CD14-positive monocyte (primary cell): ENCODE measurements around the gene PHF10. TPM values are rescaled to one million over a fixed set of nuclear protein-coding genes. Genes with fewer than 3 reads are reported as not detected.

Experiments
- DNase-seq, 3 donors: peaks; one replicate each; pipeline ENCODE4 v3.0.0-alpha.2; 2011 to 2022
- H2AFZ ChIP-seq: 2 replicates; pipeline ENCODE4 v1.6.0; 2012; ENCODE audit warnings: mild to moderate bottlenecking, low read depth, low read length, inconsistent platforms; ENCODE audit not compliant: insufficient read depth, poor library complexity, severe bottlenecking
- H3K27ac ChIP-seq, 2 donors: 1 replicate in 1 of 2; 2 replicates in 1 of 2; pipeline ENCODE4 v1.5.1; 2012 to 2013; ENCODE audit warnings: low read length in 2 of 2, control low read depth in 1 of 2, inconsistent platforms in 1 of 2, low read depth in 1 of 2, mild to moderate bottlenecking in 1 of 2
- H3K27me3 ChIP-seq, 2 donors: one replicate each; pipeline versions ENCODE4 v1.6.0 to v1.6.1; 2011 to 2013; ENCODE audit warnings: low read length in 2 of 2; ENCODE audit not compliant: control insufficient read depth in 2 of 2, insufficient read depth in 2 of 2
- H3K36me3 ChIP-seq, 2 donors: replicated peaks in 1 of 2; 1 replicate in 1 of 2; 2 replicates in 1 of 2; pipeline versions ENCODE4 v1.5.1 to v1.6.1; 2012 to 2013; ENCODE audit warnings: low read length in 2 of 2, control low read depth in 1 of 2, inconsistent platforms in 1 of 2, mild to moderate bottlenecking in 1 of 2; ENCODE audit not compliant: insufficient read depth in 2 of 2, control insufficient read depth in 1 of 2
- H3K4me1 ChIP-seq, 2 donors: 1 replicate in 1 of 2; 2 replicates in 1 of 2; pipeline versions ENCODE4 v1.5.1 to v1.6.1; 2012 to 2013; ENCODE audit warnings: low read length in 2 of 2, control low read depth in 1 of 2, inconsistent platforms in 1 of 2, mild to moderate bottlenecking in 1 of 2, moderate library complexity in 1 of 2; ENCODE audit not compliant: insufficient read depth in 2 of 2, control insufficient read depth in 1 of 2
- H3K4me2 ChIP-seq: replicated peaks from 2 replicates; pipeline ENCODE3; 2012; ENCODE audit warnings: low read length, moderate library complexity, mild to moderate bottlenecking; ENCODE audit not compliant: poor library complexity, severe bottlenecking; ENCODE audit errors: extremely low read depth
- H3K4me3 ChIP-seq, 3 experiments: fragments of 200-600 bp in 1 of 3; sonication (generic) in 1 of 3; replicated peaks in 1 of 3; 1 replicate in 2 of 3; 2 replicates in 1 of 3; pipeline ENCODE4 v1.5.1; 2011 to 2013; ENCODE audit warnings: low read length in 3 of 3, mild to moderate bottlenecking in 3 of 3, control low read depth in 2 of 3, low read depth in 2 of 3, inconsistent platforms in 1 of 3, moderate library complexity in 1 of 3
- H3K79me2 ChIP-seq: 2 replicates; pipeline ENCODE4 v1.6.0; 2012; ENCODE audit warnings: mild to moderate bottlenecking, control low read depth, inconsistent platforms, low read length, moderate library complexity; ENCODE audit not compliant: insufficient read depth
- H3K9ac ChIP-seq: 2 replicates; pipeline ENCODE4 v1.6.0; 2017; ENCODE audit warnings: low read length, mild to moderate bottlenecking; ENCODE audit not compliant: insufficient read depth, poor library complexity, severe bottlenecking
- H3K9me3 ChIP-seq, 2 donors: replicated peaks in 1 of 2; 1 replicate in 1 of 2; 2 replicates in 1 of 2; pipeline versions ENCODE4 v1.5.1 to v1.6.1; 2012 to 2013; ENCODE audit warnings: low read length in 2 of 2, control low read depth in 1 of 2; ENCODE audit not compliant: control insufficient read depth in 1 of 2, insufficient read depth in 1 of 2
- H4K20me1 ChIP-seq: 2 replicates; pipeline ENCODE4 v1.6.0; 2012; ENCODE audit warnings: mild to moderate bottlenecking, low read length, control low read depth, moderate library complexity; ENCODE audit not compliant: insufficient read depth
- H3K27ac Mint-ChIP-seq, 7 donors: one replicate each; pipeline ENCODE4 v1.8.0; 2020; ENCODE audit warnings: mild to moderate bottlenecking in 7 of 7, mixed read lengths in 7 of 7, moderate library complexity in 6 of 7, inconsistent platforms in 2 of 7
- H3K27me3 Mint-ChIP-seq, 3 donors: one replicate each; pipeline ENCODE4 v1.8.0; 2021 to 2022; ENCODE audit warnings: low read depth in 3 of 3, mild to moderate bottlenecking in 3 of 3, mixed read lengths in 3 of 3, moderate library complexity in 3 of 3, inconsistent platforms in 1 of 3
- H3K36me3 Mint-ChIP-seq, 2 donors: one replicate each; pipeline ENCODE4 v1.8.0; 2020; ENCODE audit warnings: mixed read lengths in 2 of 2, inconsistent platforms in 1 of 2, mild to moderate bottlenecking in 1 of 2
- H3K4me1 Mint-ChIP-seq: one replicate; pipeline ENCODE4 v1.8.0; 2020; ENCODE audit warnings: mild to moderate bottlenecking, mixed read lengths
- H3K4me3 Mint-ChIP-seq, 2 donors: one replicate each; pipeline ENCODE4 v1.8.0; 2020; ENCODE audit warnings: mild to moderate bottlenecking in 2 of 2, mixed read lengths in 2 of 2, moderate library complexity in 1 of 2
- H3K9me3 Mint-ChIP-seq, 7 donors: one replicate each; pipeline ENCODE4 v1.8.0; 2020 to 2022; ENCODE audit warnings: mixed read lengths in 7 of 7, mild to moderate bottlenecking in 6 of 7, moderate library complexity in 6 of 7, inconsistent platforms in 2 of 7
- WGBS: methylation state at CpG from one replicate; pipeline ENCODE4 v1.1.5; 2013; ENCODE audit warnings: missing lambda C conversion rate; ENCODE audit not compliant: insufficient coverage; 5-methylcytosine and 5-hydroxymethylcytosine counted together
- intact Hi-C, 2 donors: fragments of 100-400 bp; cut with micrococcal nuclease; formaldehyde crosslinking; loops; one replicate each; pipeline versions ENCODE4 v1.15.0 to v1.15.1; 2023
- polyA plus RNA-seq, 3 donors: library from polyadenylated mRNA; depleted of rRNA in 1 of 3; unstranded in 2 of 3; stranded (reverse) in 1 of 3; fragments of 300-500 nt in 2 of 3; fragments of >200 nt in 1 of 3; fragmentation: Illumina TruSeq in 2 of 3; gene quantifications; 1 replicate in 2 of 3; 2 replicates in 1 of 3; pipeline ENCODE4 v1.2.3, GENCODE V29; 2012 to 2021
- TF ChIP-seq, protein P1 (sequence below): fragments of 200-600 bp; IDR thresholded peaks from one replicate; pipeline ENCODE4 v1.8.0; 2022; ENCODE audit warnings: antibody characterized with exemption, mild to moderate bottlenecking

Gene PHF10
- polyA plus RNA-seq, 3 donors: 7.3 to 31.0 (median 8.1) TPM

DNA sequence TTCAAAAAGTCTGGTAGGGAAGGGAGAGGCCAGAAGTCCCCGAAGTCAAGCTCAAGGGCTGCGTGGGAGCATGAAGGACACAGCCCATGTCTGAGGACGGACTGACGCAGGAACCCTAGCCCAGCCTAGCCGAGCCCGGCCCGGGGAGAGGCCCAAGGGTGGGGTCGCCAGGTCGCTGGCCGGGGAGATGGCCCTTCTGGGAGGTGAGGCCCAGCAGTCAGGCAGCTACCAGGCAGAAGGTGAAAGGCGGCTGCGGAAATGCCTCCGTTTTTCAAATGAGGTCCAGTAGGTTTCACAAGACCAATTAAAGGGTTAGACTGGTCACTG, 67.1 kb downstream of the PHF10 start:
- no peak overlapping the region for H2AFZ ChIP-seq
- Mint-ChIP-seq H3K9me3 (peaks cover 0 to 6% (median 3%) of the 10 kb centered on the region in 7 donors), H3K36me3 (peaks cover 22 to 23% of the 10 kb centered on the region in 2 donors), H3K4me1 (peaks cover 9% of the 10 kb centered on the region), H3K27me3 (peaks cover 0 to 6% (median 6%) of the 10 kb centered on the region in 3 donors), H3K4me3 (no peak overlapping the region), H3K27ac (peak overlapping the region in 2 of 7 donors; percentile 3 to 14)
- no peak for DNase-seq
- no peak overlapping the region for H3K27ac ChIP-seq
- intact Hi-C loops: no loop called here
- H3K27me3 ChIP-seq: no peaks in the 10 kb centered on the region
- no peak overlapping the region for H3K4me2 ChIP-seq
- H4K20me1 ChIP-seq: no peaks in the 10 kb centered on the region
- H3K36me3 ChIP-seq: peaks cover 0 to 17% of the 10 kb centered on the region in 2 donors
- H3K79me2 ChIP-seq: no peaks in the 10 kb centered on the region
- H3K4me3 ChIP-seq: no peak overlapping the region
- 94% methylated on average over 9 of the region's 13 CpGs for WGBS
- no peak overlapping the region for H3K9ac ChIP-seq
- TF ChIP-seq, protein P1, sequence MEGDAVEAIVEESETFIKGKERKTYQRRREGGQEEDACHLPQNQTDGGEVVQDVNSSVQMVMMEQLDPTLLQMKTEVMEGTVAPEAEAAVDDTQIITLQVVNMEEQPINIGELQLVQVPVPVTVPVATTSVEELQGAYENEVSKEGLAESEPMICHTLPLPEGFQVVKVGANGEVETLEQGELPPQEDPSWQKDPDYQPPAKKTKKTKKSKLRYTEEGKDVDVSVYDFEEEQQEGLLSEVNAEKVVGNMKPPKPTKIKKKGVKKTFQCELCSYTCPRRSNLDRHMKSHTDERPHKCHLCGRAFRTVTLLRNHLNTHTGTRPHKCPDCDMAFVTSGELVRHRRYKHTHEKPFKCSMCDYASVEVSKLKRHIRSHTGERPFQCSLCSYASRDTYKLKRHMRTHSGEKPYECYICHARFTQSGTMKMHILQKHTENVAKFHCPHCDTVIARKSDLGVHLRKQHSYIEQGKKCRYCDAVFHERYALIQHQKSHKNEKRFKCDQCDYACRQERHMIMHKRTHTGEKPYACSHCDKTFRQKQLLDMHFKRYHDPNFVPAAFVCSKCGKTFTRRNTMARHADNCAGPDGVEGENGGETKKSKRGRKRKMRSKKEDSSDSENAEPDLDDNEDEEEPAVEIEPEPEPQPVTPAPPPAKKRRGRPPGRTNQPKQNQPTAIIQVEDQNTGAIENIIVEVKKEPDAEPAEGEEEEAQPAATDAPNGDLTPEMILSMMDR: no peak
- peaks cover 0 to 6% of the 10 kb centered on the region in 2 donors for H3K4me1 ChIP-seq
- H3K9me3 ChIP-seq: no peaks in the 10 kb centered on the region

DNA sequence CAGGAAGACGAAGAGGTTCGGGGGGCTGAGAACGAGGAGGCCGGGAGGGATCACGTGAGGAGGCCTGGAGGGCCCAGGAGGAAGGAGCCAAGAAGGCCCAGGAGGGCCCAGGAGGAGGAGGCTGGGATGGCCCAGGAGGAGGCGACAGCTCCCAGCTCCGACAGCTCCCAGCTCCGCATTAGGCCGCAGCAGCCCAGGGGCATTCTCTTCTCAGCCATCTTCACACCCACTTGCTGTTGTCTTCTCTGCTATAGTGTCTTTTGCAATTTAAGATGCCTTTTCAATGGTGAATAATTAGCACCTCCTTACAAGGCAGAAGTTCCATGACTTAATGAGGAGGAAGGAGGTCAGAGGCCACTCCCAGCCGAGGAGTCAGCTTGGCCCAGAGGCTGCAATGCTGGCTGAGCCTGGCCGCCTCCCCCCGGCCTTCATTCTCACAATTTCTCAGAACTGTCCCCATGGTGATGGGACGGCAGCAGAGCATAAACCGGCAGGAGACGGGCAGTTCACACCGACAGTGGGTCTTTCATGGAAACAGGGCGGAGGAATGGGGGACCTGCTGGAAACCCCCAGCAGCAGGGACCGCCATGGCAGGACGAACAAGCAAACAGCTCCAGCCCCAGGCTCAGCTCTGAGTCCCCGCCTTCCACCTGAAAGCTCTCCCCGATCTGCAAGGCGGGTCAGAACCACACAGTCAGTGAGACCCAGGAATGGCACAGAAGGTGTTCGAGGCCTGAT, 67.6 kb downstream of the PHF10 start:
- H3K4me3 Mint-ChIP-seq: no peak overlapping the region
- no peaks in the 10 kb centered on the region for H3K9me3 ChIP-seq
- H3K27ac ChIP-seq: no peak overlapping the region
- peaks cover 0 to 6% (median 6%) of the 10 kb centered on the region in 3 donors for H3K27me3 Mint-ChIP-seq
- no peaks in the 10 kb centered on the region for H3K27me3 ChIP-seq
- no peak for DNase-seq
- H3K27ac Mint-ChIP-seq: peak overlapping the region in 2 of 7 donors; percentile 3 to 14
- H3K36me3 ChIP-seq: peaks cover 0 to 17% of the 10 kb centered on the region in 2 donors
- no peaks in the 10 kb centered on the region for H3K79me2 ChIP-seq
- H3K4me2 ChIP-seq: no peak overlapping the region
- intact Hi-C loops: no loop called here
- peaks cover 9% of the 10 kb centered on the region for H3K4me1 Mint-ChIP-seq
- H3K9me3 Mint-ChIP-seq: peaks cover 0 to 6% (median 3%) of the 10 kb centered on the region in 7 donors
- TF ChIP-seq, protein P1: no peak
- no peak overlapping the region for H2AFZ ChIP-seq
- WGBS: 94% methylated on average over 20 of the region's 23 CpGs
- no peak overlapping the region for H3K9ac ChIP-seq
- peaks cover 21% of the 10 kb centered on the region in 2 donors for H3K36me3 Mint-ChIP-seq
- no peaks in the 10 kb centered on the region for H4K20me1 ChIP-seq
- peaks cover 0 to 6% of the 10 kb centered on the region in 2 donors for H3K4me1 ChIP-seq
- H3K4me3 ChIP-seq: no peak overlapping the region
